ENCODE results near the gene UROC1. TPM values are rescaled to one million over a fixed set of nuclear protein-coding genes. Genes with fewer than 3 reads are reported as not detected.

UROC1 gene
- total RNA-seq, 1 experiment from 2014 or later, result not detected

GRCh38 chr3:126463521-126463920, 54.1 kb downstream of the UROC1 start:
- DNase-seq (ENCODE audit: low read depth), result no peak

- DNase-seq (ENCODE audit: low read depth), result no peak
These were observed 56.0 kb downstream of the UROC1 start for GRCh38 chr3:126461450-126462070.

- DNase-seq (ENCODE audit: low read depth), result no peak
These were observed 57.2 kb downstream of the UROC1 start for GRCh38 chr3:126460381-126460780.

GRCh38 chr3:126459763-126460127, 57.8 kb downstream of the UROC1 start:
- DNase-seq (ENCODE audit: low read depth), result no peak

- DNase-seq (ENCODE audit: low read depth), result no peak
These were observed 58.3 kb downstream of the UROC1 start for GRCh38 chr3:126459111-126459762.

- no peak for DNase-seq (ENCODE audit: low read depth)
These were observed 60.7 kb downstream of the UROC1 start for GRCh38 chr3:126456766-126457388.

- DNase-seq (ENCODE audit: low read depth), result no peak
These were observed 61.4 kb downstream of the UROC1 start for GRCh38 chr3:126456211-126456610.

- DNase-seq (ENCODE audit: low read depth), result no peak
These were observed 63.0 kb downstream of the UROC1 start for GRCh38 chr3:126454437-126455198.

GRCh38 chr3:126454025-126454424, 63.5 kb downstream of the UROC1 start:
- no peak for DNase-seq (ENCODE audit: low read depth)

GRCh38 chr3:126452213-126452612, 65.4 kb downstream of the UROC1 start:
- no peak for DNase-seq (ENCODE audit: low read depth)

- no peak for DNase-seq (ENCODE audit: low read depth)
These were observed 66.1 kb downstream of the UROC1 start for GRCh38 chr3:126451511-126451910.

GRCh38 chr3:126450744-126451143, 66.8 kb downstream of the UROC1 start:
- no peak for DNase-seq (ENCODE audit: low read depth)

- no peak for DNase-seq (ENCODE audit: low read depth)
These were observed 67.4 kb downstream of the UROC1 start for GRCh38 chr3:126450219-126450618.

- DNase-seq (ENCODE audit: low read depth), result no peak
These were observed 67.9 kb downstream of the UROC1 start for GRCh38 chr3:126449621-126450051.

GRCh38 chr3:126448893-126449180, 68.7 kb downstream of the UROC1 start:
- DNase-seq (ENCODE audit: low read depth), result no peak

GRCh38 chr3:126448136-126448892, 69.3 kb downstream of the UROC1 start:
- DNase-seq (ENCODE audit: low read depth), result peak; percentile 45

GRCh38 chr3:126447456-126448106, 70.0 kb downstream of the UROC1 start:
- DNase-seq (ENCODE audit: low read depth), result peak; percentile 73

GRCh38 chr3:126446791-126447190, 70.8 kb downstream of the UROC1 start:
- no peak for DNase-seq (ENCODE audit: low read depth)

GRCh38 chr3:126446301-126446700, 71.3 kb downstream of the UROC1 start:
- no peak for DNase-seq (ENCODE audit: low read depth)

GRCh38 chr3:126445506-126445905, 72.1 kb downstream of the UROC1 start:
- DNase-seq (ENCODE audit: low read depth), result no peak

- no peak for DNase-seq (ENCODE audit: low read depth)
These were observed 74.7 kb downstream of the UROC1 start for GRCh38 chr3:126442856-126443242.
